ENCODE data around the gene SPDYC. TPM values are rescaled to one million over a fixed set of nuclear protein-coding genes. Genes with fewer than 3 reads are reported as not detected.
A peak's percentile ranks its signal among the peaks of the same experiment; 100 is the strongest.

Gene SPDYC
- total and polyA plus RNA-seq, 9 of the 15 experiments (the other 6 are each of a cell fraction or from before 2014, with no cell fraction given), result 4.4 to 18.8 (median 9.2) TPM

DNA sequence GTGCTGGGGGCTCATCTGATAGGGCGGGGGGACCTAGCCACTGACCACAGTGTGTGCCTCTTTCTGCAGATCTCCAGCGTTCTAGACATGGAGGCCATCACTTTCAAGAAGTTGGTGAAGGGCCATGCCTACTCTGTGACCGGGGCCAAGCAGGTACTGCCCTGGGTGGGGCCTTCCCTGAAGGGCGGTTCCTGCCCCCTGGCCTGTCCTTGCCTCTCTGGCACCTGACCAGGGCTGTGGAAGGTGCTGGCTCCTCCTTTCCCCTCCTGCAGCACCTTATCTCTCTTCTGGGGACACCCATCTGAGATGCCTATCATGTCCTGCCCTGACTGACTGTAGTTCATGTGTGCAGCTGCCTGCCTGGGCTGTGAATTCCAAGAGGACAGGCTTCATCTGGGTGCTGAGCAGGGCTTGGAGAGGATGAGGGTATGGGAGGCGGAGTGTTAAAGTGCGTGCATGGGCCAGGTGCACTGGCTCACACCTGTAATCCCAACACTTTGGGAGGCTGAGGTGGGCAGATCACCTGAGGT is 17.2 kb downstream of the SPDYC start:
- peaks cover 25% of the 10 kb centered on the region for H3K79me2 ChIP-seq (ENCODE audit: control insufficient read depth, insufficient read depth, low read length)
- H3K9me1 ChIP-seq (ENCODE audit: control insufficient read depth, insufficient read depth, low read length), result peaks cover 3% of the 10 kb centered on the region
- peaks cover 9 to 42% of the 10 kb centered on the region in 2 experiments for H3K4me1 ChIP-seq (replicated peaks in 1 of 2; ENCODE audit: control insufficient read depth in 2 of 2, insufficient read depth in 2 of 2, low read length in 2 of 2)
- H3K27me3 ChIP-seq (ENCODE audit: control insufficient read depth in 2 of 2, insufficient read depth in 2 of 2, low read length in 2 of 2), result no peaks in the 10 kb centered on the region
- DNase-seq (ENCODE audit: extremely low read depth in 1 of 4, low spot score in 3 of 4) (no peak), ATAC-seq (no peak), FAIRE-seq (no peak)
- H3K9ac ChIP-seq (ENCODE audit: insufficient read depth in 1 of 2, low read depth in 2 of 2, low read length in 2 of 2), result peak overlapping the region in 1 of 2 experiments; percentile 61; a peak in 2 of 4 replicates
- H4K20me1 ChIP-seq (replicated peaks; ENCODE audit: control insufficient read depth, insufficient read depth, low read length), result no peaks in the 10 kb centered on the region
- CTCF ChIA-PET (ENCODE audit: low intra/inter-chr PET ratio), result no interaction called here
- POLR2A ChIA-PET, result interaction anchor here (1.1 to 1.2 kb wide), 2 partner anchors 17 to 34 kb away, joined by 3 to 5 read pairs; partner anchors contain the start of gene SPDYC
- H3K27ac ChIP-seq (ENCODE audit: extremely low read depth, low read depth, low read length), result no peak overlapping the region
- H3K4me2 ChIP-seq (ENCODE audit: insufficient read depth, low read length), result no peak overlapping the region
- intact Hi-C loops (cut with micrococcal nuclease), result no loop called here
- in situ Hi-C loops (cut with MboI), result no loop called here
- H2AFZ ChIP-seq (ENCODE audit: low read depth, low read length), result no peak overlapping the region
- H3K36me3 ChIP-seq (ENCODE audit: control insufficient read depth, insufficient read depth, low read length), result peaks cover 90% of the 10 kb centered on the region
- no peak for TF ChIP-seq TAF9B (IDR thresholded peaks at IDR 0.05; ENCODE audit: partially characterized antibody)
- no peak for TF ChIP-seq NR0B1 (IDR thresholded peaks at IDR 0.05; ENCODE audit: partially characterized antibody)
- TF ChIP-seq, protein P1, sequence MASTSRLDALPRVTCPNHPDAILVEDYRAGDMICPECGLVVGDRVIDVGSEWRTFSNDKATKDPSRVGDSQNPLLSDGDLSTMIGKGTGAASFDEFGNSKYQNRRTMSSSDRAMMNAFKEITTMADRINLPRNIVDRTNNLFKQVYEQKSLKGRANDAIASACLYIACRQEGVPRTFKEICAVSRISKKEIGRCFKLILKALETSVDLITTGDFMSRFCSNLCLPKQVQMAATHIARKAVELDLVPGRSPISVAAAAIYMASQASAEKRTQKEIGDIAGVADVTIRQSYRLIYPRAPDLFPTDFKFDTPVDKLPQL (IDR thresholded peaks at IDR 0.05; ENCODE audit: extremely low read depth, insufficient read length), result no peak
- no peak for TF ChIP-seq MED1 (CRISPR knock-in tag; IDR thresholded peaks at IDR 0.05; ENCODE audit: borderline replicate concordance)
- no peaks in the 10 kb centered on the region for H3K9me3 ChIP-seq (replicated peaks; ENCODE audit: control insufficient read depth, insufficient read depth, low read depth, low read length)
- BruUV-seq (replicated peaks), result no TSS peak
- H3K4me3 ChIP-seq, result no peak overlapping the region
- WGBS (ENCODE audit: insufficient coverage, low coverage, missing lambda C conversion rate), result 77% methylated on average over 6 of the region's 6 CpGs
